GM12878 (cell line): Measurements from ENCODE around the gene TAC3.

ENCODE experiments used
- BHLHE40 ChIP-seq, 2 experiments: fragments of 450-650 bp in 1 of 2; IDR thresholded peaks; 2 replicates each; pipeline ENCODE4 v1.6.1; 2011 to 2017; ENCODE audit warnings: low read depth in 2 of 2, borderline replicate concordance in 1 of 2, improper control_type of control experiment in 1 of 2, low read length in 1 of 2, mild to moderate bottlenecking in 1 of 2
- GABPA ChIP-seq: IDR thresholded peaks from 2 replicates; pipeline ENCODE4 v1.6.1; 2014; ENCODE audit warnings: antibody characterized with exemption, low read depth, mild to moderate bottlenecking, inconsistent platforms
- HDAC6 ChIP-seq: fragments of 200-600 bp; sonication (generic); IDR thresholded peaks from one replicate; pipeline ENCODE4 v1.8.0; 2017; ENCODE audit warnings: antibody characterized with exemption; ENCODE audit not compliant: unreplicated experiment
- HDGF ChIP-seq: fragments of 450-650 bp; IDR thresholded peaks from 2 replicates; pipeline ENCODE4 v1.6.1; 2016; ENCODE audit warnings: antibody characterized with exemption
- MEF2B ChIP-seq: fragments of 450-650 bp; IDR thresholded peaks from 2 replicates; pipeline ENCODE4 v1.6.1; 2018; ENCODE audit warnings: mild to moderate bottlenecking, moderate library complexity; ENCODE audit not compliant: partially characterized antibody, poor library complexity, severe bottlenecking
- POLR2AphosphoS5 ChIP-seq: IDR thresholded peaks from 2 replicates; pipeline ENCODE4 v1.6.1; 2011; ENCODE audit warnings: mild to moderate bottlenecking, low read length, inconsistent platforms
- RCOR1 ChIP-seq: conservative IDR thresholded peaks from 2 replicates; pipeline ENCODE4 v1.6.1; 2012; ENCODE audit warnings: low read depth, low read length, improper control_type of control experiment
- TCF7 ChIP-seq: IDR thresholded peaks from 2 replicates; pipeline ENCODE4 v1.6.1; 2014; ENCODE audit warnings: antibody characterized with exemption, borderline replicate concordance
- ZBED1 ChIP-seq: IDR thresholded peaks from 2 replicates; pipeline ENCODE4 v1.6.1; 2016; ENCODE audit warnings: borderline replicate concordance
- TF ChIP-seq, protein P1 (sequence below), 3 experiments: IDR thresholded peaks in 2 of 3; conservative IDR thresholded peaks in 1 of 3; 2 replicates each; pipeline ENCODE4 v1.5.1; 2011; ENCODE audit warnings: low read depth in 3 of 3, low read length in 3 of 3, mild to moderate bottlenecking in 3 of 3, control low read depth in 2 of 3, moderate library complexity in 2 of 3, inconsistent platforms in 1 of 3, mixed read lengths in 1 of 3; ENCODE audit not compliant: control insufficient read depth in 2 of 3, insufficient read depth in 1 of 3; ENCODE audit errors: extremely low read depth in 1 of 3
- TF ChIP-seq, protein P2 (sequence below): IDR thresholded peaks from 2 replicates; pipeline ENCODE4 v1.6.1; 2011; ENCODE audit warnings: mild to moderate bottlenecking, low read depth, low read length, moderate library complexity; ENCODE audit not compliant: insufficient replicate concordance

DNA sequence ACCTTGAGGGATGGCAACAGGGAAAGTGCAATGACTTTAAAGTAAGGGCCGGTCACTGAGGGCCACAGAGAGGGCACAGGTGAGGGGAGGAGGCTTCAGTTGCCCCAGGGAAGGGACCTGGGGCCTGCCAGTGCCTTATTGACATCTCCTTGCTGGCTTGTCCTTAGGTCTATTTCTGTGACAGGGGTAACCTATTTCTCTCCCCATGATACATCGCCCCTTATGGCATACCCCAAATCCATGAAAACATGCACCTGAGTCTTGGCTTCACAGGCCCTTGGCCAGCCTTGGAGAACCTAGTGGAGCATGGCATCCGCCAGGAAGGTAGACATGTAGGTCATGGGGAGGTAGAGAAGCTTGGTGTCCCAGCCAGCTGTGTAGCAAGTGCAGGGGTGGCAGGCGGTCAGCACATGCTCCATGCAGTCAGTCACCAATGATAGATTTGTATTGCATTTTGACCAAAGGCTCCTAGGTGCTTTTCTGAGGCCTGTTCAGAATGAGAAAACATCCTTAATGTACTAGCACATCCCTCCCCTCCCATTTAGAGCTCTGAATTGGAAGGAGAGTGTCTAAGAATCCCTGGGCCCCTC is 35.3 kb downstream of the TAC3 start:
- TF ChIP-seq, protein P1, sequence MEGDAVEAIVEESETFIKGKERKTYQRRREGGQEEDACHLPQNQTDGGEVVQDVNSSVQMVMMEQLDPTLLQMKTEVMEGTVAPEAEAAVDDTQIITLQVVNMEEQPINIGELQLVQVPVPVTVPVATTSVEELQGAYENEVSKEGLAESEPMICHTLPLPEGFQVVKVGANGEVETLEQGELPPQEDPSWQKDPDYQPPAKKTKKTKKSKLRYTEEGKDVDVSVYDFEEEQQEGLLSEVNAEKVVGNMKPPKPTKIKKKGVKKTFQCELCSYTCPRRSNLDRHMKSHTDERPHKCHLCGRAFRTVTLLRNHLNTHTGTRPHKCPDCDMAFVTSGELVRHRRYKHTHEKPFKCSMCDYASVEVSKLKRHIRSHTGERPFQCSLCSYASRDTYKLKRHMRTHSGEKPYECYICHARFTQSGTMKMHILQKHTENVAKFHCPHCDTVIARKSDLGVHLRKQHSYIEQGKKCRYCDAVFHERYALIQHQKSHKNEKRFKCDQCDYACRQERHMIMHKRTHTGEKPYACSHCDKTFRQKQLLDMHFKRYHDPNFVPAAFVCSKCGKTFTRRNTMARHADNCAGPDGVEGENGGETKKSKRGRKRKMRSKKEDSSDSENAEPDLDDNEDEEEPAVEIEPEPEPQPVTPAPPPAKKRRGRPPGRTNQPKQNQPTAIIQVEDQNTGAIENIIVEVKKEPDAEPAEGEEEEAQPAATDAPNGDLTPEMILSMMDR (IDR thresholded peaks at IDR 0.05 in 2 of 3, conservative IDR thresholded peaks at IDR 0.05 in 1 of 3; ENCODE audit: control insufficient read depth in 2 of 3, extremely low read depth in 1 of 3, insufficient read depth in 1 of 3, low read depth in 3 of 3, low read length in 3 of 3), result no peak
- TF ChIP-seq RCOR1 (no peak), MEF2B (no peak), HDGF (no peak), TCF7 (no peak), GABPA (no peak), POLR2AphosphoS5 (no peak), ZBED1 (no peak), HDAC6 (no peak), BHLHE40 (IDR thresholded peaks at IDR 0.05; ENCODE audit: borderline replicate concordance in 1 of 2, low read depth in 2 of 2, low read length in 1 of 2) (no peak)
- TF ChIP-seq, protein P2, sequence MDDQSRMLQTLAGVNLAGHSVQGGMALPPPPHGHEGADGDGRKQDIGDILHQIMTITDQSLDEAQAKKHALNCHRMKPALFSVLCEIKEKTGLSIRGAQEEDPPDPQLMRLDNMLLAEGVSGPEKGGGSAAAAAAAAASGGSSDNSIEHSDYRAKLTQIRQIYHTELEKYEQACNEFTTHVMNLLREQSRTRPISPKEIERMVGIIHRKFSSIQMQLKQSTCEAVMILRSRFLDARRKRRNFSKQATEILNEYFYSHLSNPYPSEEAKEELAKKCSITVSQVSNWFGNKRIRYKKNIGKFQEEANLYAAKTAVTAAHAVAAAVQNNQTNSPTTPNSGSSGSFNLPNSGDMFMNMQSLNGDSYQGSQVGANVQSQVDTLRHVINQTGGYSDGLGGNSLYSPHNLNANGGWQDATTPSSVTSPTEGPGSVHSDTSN, result no peak
